SIG-M5 treated with dmso at 0.1 percent for 504 hours (cell line): ENCODE results near the gene ALDH9A1.
"Not testable (repeated sequence)": the region's sequence is repeated elsewhere in the genome, so short reads cannot be mapped to it uniquely, and the experiment has no call there.

Experiments used
- DNase-seq: peaks from one replicate; lab custom pipeline; 2025; ENCODE audit not compliant: unreplicated experiment; lab: John Stamatoyannopoulos, UW

The ALDH9A1 gene

DNA sequence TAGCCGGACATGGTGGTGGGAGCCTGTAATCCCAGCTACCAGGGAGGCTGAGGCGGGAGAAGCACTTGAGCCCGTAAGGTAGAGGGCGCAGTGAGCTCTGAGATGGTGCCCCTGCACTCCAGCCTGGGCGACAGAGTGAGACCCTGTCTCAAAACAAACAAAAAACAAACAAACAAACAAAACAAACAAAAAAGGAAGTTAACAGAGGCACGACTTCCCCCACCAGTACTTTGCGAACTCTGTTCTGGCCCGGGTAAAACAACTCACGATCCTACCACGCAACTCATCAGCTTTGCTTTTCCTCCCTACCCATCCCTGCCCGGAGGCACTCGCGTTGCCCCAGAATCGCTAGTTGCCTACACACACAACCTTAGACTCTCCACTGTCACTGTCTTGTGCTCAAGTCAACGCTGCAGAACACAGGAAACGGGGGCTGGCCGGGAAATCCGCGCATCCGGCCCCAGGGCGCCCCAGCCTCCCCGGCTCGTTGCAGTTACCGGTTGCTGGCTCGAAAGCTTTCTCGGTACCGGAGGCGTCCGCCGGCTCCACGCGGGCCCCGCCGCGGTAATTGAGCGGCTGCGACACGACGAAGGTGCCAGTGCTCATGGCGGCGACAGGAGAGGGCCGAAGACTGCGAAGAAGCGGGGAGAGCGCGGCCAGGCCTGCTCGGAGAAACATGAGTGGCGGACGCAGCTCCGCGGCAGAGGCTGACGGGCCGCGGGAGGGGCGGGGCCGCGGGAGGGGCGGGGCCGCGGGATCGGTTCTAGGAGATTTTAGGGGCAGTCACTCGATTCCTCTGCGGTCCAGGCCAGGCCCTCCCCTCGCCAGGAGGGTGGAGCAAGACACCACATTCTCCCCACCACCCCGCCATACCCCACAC is at the start of gene ALDH9A1:
TSS of gene ALDH9A1 (minus strand) at position 682 of the 880 bp plus-strand sequence. CDS start at position 678, 4 bp downstream.
- DNase-seq = peak; percentile 98

- DNase-seq = no peak
Observed at GRCh38 chr1:165747632-165748447, 49.5 kb upstream of the ALDH9A1 start.

DNA sequence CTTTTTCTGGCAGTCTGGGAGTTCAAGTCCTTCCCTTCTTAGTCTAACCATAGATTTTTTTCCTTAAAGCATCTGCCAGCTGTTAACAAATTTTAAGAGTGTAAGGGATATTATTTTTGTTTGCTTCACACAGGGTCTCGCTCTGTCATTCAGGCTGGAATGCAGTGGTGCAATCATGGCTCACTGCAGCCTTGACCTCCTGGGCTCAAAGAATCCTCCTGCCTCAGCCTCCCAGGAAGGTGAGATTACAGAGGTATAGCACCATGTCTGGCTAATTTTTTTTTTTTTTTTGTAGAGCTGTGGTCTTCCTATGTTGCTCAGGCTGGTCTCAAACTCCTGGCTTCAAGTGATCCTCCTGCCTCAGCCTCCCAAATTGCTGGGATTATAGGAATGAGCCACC is 46.6 kb upstream of the ALDH9A1 start:
- not testable (repeated sequence) for DNase-seq

DNA sequence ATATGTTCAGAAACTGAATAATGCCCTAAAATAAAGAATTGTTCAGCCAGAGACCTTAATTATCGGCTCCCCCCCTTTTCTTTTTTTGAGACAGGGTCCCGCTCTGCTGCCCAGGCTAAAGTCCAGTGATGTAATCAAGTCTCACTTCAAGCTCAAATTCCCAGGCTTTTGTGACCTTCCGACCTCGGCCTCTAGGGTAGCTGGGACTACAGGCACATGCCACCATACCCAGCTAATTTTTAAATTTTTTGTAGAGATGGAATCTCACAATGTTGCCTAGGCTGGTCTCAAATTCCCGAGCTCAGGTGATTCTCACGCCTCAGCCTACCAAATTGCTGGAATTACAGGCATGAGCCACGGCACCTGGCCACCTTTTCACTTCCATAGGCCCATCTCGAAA is 43.8 kb upstream of the ALDH9A1 start:
- DNase-seq = no peak

- no peak for DNase-seq
Observed at GRCh38 chr1:165738794-165739193, 40.4 kb upstream of the ALDH9A1 start.

DNA sequence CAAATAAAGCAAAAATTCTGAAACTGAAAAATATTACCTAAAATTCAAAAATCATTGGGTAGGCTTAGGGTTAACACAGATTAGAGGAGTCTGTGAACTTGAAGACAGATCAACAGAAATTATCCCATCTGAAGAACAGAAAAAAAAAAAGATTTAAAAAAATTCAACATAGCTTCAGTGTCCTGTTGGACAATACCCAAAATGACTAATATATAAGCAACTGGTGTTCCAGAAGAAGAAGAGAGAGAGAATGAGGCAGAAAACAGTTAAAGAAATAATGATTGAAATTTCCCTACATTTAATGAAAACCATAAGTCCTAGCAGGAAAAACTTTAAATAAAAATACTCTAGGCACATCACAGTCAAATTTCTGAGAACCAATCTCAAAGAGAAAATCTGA is 38.8 kb upstream of the ALDH9A1 start:
- DNase-seq = no peak

DNA sequence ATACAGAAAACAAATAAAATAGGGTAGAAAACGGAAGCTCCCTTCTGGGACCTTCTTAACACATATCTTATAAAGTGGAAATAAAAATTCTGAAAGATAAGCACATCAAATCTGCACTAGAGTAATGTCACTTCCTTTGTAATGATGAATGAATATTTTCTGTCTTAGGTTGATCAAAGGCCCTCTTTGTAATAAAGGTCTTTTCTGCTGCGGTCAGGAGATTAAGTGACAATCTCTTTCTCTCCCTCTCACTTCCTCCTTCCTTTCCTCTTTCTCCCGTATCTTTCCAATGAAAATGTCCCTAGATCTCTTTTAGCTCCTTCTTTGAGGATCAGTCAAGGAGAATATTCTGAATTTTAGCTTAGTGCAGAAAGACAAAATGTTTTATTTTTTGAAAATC is 36.5 kb upstream of the ALDH9A1 start:
- DNase-seq = no peak

DNA sequence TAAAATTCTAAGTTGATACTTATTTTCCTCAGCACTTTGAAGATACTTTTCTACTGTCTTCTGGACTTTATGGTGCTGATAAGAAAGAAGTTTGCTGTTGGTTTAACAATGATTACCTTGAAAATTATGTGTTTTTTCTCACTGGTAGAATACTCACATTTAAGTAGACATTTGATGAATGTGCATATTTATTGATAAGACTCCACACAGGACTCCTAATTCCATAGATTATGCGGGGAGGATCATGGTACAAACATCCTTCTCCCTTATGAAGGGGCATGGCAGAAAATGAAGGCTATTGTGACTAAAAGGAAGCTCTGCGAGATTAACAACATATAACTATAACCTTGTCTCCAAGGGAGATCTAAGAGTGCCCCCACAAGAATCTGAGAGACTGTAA is 28.5 kb upstream of the ALDH9A1 start:
- no peak for DNase-seq

DNA sequence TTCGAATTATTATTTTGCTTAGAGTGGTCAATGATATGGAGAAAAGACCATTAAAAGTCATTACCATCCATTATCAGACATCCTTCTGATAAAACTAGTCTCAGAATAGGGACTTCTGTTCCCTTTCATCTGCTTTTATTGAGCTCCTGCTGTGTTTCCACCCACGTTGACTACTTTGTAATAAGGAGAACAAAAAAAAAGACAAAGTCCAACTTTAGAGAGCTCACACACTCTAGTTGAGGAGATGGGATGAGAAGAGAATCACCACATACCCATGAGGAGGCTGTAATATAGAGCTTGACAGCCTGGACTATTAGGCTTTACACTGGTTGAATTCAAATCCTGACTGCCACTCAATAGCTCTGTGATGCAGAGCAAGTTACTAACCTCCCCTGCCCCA is 27.8 kb upstream of the ALDH9A1 start:
- DNase-seq = no peak

DNA sequence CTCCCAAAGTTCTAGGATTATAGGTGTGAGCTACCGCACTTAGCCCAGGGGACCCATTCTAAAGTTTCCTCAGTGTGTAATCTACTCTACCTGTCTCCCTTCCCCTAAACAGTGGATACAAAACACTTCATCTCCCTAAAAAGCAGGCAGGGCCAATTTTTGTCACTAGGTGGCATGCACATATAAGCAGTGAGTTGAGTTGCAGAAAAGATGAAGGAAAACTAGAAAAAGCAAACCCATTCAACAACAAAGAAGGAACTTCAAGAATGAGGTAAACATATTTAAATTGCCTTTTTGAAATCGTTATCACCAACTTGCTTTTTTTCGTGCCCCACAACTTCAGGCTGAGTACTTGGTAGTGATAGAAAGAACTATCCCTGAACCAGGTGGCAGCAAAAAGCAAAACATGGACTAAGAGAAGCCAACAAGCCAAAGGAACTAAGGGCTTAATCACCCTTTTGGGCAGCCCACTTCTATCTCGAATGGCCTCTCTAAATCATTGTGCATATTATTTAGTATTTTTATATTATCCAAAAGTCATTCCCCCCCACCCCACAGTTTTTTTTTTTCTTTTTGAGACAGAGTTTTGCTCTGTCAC is 19.7 kb upstream of the ALDH9A1 start:
- DNase-seq = peak; percentile 66

GRCh38 chr1:165716265-165717051 is 18.1 kb upstream of the ALDH9A1 start:
- not testable (repeated sequence) for DNase-seq

GRCh38 chr1:165712764-165713163 is 14.4 kb upstream of the ALDH9A1 start:
- DNase-seq = no peak

- no peak for DNase-seq
Observed at GRCh38 chr1:165707984-165708706, 9.8 kb upstream of the ALDH9A1 start.

GRCh38 chr1:165703648-165704047 is 5.3 kb upstream of the ALDH9A1 start:
- no peak for DNase-seq

DNA sequence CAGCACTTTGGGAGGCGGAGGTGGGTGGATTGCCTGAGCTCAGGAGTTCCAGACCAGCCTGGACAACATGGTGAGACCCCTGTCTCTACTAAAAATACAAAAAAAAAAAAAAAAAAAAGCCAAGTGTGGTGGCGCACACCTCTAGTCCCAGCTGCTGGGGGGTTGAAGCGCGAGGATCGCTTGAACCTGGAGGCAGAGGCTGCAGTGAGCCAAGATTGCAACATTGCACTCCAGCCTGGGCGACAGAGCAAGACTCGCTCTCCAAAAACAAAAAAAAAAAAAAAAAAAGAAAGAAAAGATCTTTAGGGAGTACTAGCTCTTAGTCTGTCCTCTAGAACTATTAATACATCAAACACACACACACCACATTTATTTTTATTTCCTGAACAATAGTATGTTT is 3.6 kb upstream of the ALDH9A1 start:
- not testable (repeated sequence) for DNase-seq

DNA sequence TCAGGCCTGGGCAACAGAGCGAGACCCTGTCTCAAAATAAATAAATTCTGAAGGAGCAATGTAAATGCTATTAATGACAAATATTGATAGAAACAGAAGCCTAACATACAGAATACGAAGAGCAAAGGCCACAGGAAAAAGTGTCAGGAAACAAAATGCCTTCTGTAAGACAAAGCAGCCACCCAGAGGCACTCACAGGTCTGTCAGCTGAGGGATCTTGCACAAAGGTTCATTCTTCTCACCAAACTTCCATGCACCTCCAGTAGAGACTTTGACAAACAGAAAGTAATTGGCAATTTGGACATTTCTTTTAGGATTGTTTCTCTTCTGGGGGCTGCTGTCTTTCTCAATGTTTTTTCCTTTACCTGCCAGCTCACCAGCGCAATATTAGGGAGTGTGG is 1.2 kb upstream of the ALDH9A1 start:
- DNase-seq = no peak

DNA sequence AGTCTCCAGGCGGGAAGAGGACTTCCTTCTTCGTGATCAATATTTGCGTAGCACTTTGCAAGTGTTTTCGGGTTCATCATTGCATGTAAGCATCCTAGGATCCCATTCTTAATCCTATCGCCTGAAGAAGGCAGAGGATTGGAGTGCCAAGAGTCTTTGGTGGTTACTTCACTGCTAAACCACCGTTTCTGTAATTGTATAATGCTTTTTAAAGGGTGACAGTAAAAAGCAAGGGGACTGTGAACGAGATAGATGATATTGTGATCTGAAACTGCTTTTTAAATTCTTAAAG is 345 bp upstream of the ALDH9A1 start:
- no peak for DNase-seq

DNA sequence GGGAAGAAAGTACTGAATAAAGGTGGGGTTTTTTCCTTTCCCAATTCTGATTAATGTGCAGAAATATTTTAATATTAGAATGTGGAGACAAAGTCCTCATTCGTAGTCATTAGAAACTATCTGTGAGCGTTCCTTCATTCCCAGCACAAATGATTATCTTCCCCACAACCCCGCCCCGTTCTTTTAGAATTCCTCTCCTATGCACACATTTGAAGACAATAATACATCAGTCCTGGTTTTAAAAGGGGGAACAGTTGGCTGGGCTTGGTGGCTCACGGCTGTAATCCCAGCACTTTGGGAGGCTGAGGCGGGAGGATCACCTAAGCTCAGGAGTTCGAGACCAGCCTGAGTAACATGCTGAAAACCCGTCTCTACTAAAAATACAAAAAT is 876 bp downstream of the ALDH9A1 start:
- DNase-seq = no peak

DNA sequence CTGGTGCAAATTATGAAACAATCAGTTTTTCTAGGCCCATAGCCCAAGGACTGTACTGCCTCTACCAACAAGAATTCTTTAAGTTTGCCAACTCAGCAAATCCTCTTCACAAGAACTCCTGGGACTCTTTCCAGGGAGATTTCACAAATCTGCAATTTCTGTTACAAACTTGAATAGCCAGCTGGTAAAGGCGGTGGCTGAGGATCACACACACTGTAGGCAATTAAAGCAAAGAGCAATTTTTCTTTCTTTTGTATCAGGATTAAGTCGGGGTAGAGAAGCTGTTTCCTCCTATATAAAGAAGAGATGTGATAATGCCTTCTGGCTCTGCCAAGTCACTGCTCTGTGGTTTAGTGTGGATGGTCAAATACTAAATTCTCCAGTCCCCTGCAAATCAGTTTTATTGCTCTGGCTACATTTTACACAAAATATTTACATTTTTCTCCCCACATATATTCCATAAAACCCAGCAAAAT is 1.7 kb downstream of the ALDH9A1 start:
- peak; percentile 49 for DNase-seq

GRCh38 chr1:165695031-165695430 is 3.3 kb downstream of the ALDH9A1 start:
- DNase-seq = no peak
